ENCODE results near the gene SLC4A3. TPM values are rescaled to one million over a fixed set of nuclear protein-coding genes. Genes with fewer than 3 reads are reported as not detected.

SLC4A3 gene
- total RNA-seq, 1 experiment from 2014 or later = 23.0 TPM

- TF ChIP-seq POLR2AphosphoS5 (IDR thresholded peaks at IDR 0.05; ENCODE audit: low read depth, low read length) (no peak), MAX (IDR thresholded peaks at IDR 0.05) (no peak), ZFX (IDR thresholded peaks at IDR 0.05) (no peak), EZH2 (IDR thresholded peaks at IDR 0.05) (no peak)
Observed at GRCh38 chr2:219593154-219593553, 34.3 kb upstream of the SLC4A3 start (continued).

GRCh38 chr2:219595256-219595655, 32.2 kb upstream of the SLC4A3 start:
- Histone ChIP-seq H3K79me2 (ENCODE audit: insufficient read depth, low read length) (peaks cover 9% of the 10 kb centered on the region; the same call in 1 of the 2 replicates), H3K9me2 (ENCODE audit: insufficient read depth) (no peaks in the 10 kb centered on the region), H3K27me3 (ENCODE audit: insufficient read depth, low read length) (no peaks in the 10 kb centered on the region), H3K9ac (ENCODE audit: low read length) (no peak overlapping the region), H3K4me1 (ENCODE audit: control insufficient read depth in 1 of 2, insufficient read depth in 2 of 2, low read length in 2 of 2) (peaks cover 8 to 28% of the 10 kb centered on the region in 2 experiments; a peak in 3 of 4 replicates), H3K27ac (ENCODE audit: low read depth, low read length) (0 out of 2 replicates have a peak overlapping the region, but pooled peaks have one; percentile 5), H3K4me3 (replicated peaks in 1 of 2; ENCODE audit: low read depth in 1 of 2, low read length in 2 of 2) (no peak overlapping the region), H3K4me2 (ENCODE audit: low read length) (peak overlapping the region; percentile 12; the same call in 1 of the 2 replicates), H2AFZ (ENCODE audit: low read depth, low read length, poor library complexity, severe bottlenecking) (no peak overlapping the region), H4K20me1 (ENCODE audit: insufficient read depth) (no peaks in the 10 kb centered on the region), H3K9me3 (ENCODE audit: control insufficient read depth in 1 of 2, insufficient read depth in 1 of 2, low read depth in 1 of 2, low read length in 2 of 2) (no peaks in the 10 kb centered on the region), H3K36me3 (ENCODE audit: control insufficient read depth in 1 of 2, insufficient read depth in 2 of 2, low read length in 2 of 2) (no peaks in the 10 kb centered on the region)
- ChIA-PET RAD21 (ENCODE audit: low non-redundant PET in 1 of 2, low total read pairs in 2 of 2, uncharacterized antibody in 2 of 2, unreplicated experiment in 2 of 2) (no interaction called here), POLR2A (no interaction called here), CTCF (interaction anchor here (0.9 kb wide), 1 partner anchor 35 kb away, joined by 3 read pairs; no protein-coding TSS in a partner anchor)
- DNase-seq (ENCODE audit: low read depth, low spot score) (no peak), ATAC-seq (no peak)
- intact Hi-C loops (cut with micrococcal nuclease) = no loop called here
- no TSS peak for BruUV-seq (replicated peaks)
- TF ChIP-seq SIN3A (IDR thresholded peaks at IDR 0.05; ENCODE audit: low read depth) = no peak
- TF ChIP-seq ZNF274 (IDR thresholded peaks at IDR 0.05; ENCODE audit: low read depth, low read length) = no peak
- no peak for TF ChIP-seq MAX (IDR thresholded peaks at IDR 0.05)
- no peak for TF ChIP-seq ZFX (IDR thresholded peaks at IDR 0.05)
- TF ChIP-seq RAD21 (IDR thresholded peaks at IDR 0.05; ENCODE audit: low read depth) = no peak

All from HCT116 (cell line).